OCI-LY7 (cell line): Measurements from ENCODE around the gene SSNA1.

ENCODE experiments used
- CTCF ChIP-seq: fragments of 200-600 bp; sonication (generic); conservative IDR thresholded peaks from 2 replicates; pipeline ENCODE4 v1.5.1; 2014; ENCODE audit warnings: mild to moderate bottlenecking, antibody characterized with exemption, low read length, moderate library complexity, mixed read lengths
- EZH2phosphoT487 ChIP-seq: fragments of 200-600 bp; sonication (generic); IDR thresholded peaks from 2 replicates; pipeline ENCODE4 v1.6.1; 2018; ENCODE audit warnings: low read depth, borderline replicate concordance, mild to moderate bottlenecking, mixed run types, antibody characterized with exemption, low read length, moderate library complexity, mixed read lengths

- TF ChIP-seq CTCF (no peak), EZH2phosphoT487 (no peak)
These were observed 388 bp upstream of the SSNA1 start for GRCh38 chr9:137188086-137188489.
